Measurements from ENCODE around the gene PCNX4.

The PCNX4 gene

DNA sequence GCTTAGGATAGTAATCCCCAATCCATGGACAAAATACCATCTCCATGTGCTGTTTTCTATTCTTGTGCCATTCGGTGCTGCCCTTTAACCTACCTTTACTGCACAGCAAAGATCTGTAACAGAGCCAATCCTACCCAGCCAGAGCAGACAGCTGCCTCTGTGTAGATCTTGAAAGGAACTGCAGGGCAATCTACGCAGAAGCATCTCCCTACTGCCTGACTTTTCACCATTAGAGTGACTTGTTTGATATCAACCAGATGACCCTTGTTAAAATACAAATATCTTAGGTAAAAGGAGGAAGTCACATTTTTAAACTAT, 123.4 kb downstream of the PCNX4 start:
- DNase-seq = no peak
- Histone ChIP-seq H3K9me3 (ENCODE audit: control insufficient read depth, low read length) (no peaks in the 10 kb centered on the region), H3K36me3 (ENCODE audit: control insufficient read depth, insufficient read depth, low read length) (no peaks in the 10 kb centered on the region), H3K4me3 (ENCODE audit: insufficient read depth, low read depth, low read length, poor library complexity, severe bottlenecking) (no peak overlapping the region), H3K27ac (ENCODE audit: insufficient read depth, low read length, poor library complexity, severe bottlenecking) (no peak overlapping the region), H3K27me3 (replicated peaks; ENCODE audit: control insufficient read depth, insufficient read depth, low read length, poor library complexity, severe bottlenecking) (no peaks in the 10 kb centered on the region), H3K4me1 (ENCODE audit: control insufficient read depth, insufficient read depth, low read length, poor library complexity, severe bottlenecking) (no peaks in the 10 kb centered on the region)

DNA sequence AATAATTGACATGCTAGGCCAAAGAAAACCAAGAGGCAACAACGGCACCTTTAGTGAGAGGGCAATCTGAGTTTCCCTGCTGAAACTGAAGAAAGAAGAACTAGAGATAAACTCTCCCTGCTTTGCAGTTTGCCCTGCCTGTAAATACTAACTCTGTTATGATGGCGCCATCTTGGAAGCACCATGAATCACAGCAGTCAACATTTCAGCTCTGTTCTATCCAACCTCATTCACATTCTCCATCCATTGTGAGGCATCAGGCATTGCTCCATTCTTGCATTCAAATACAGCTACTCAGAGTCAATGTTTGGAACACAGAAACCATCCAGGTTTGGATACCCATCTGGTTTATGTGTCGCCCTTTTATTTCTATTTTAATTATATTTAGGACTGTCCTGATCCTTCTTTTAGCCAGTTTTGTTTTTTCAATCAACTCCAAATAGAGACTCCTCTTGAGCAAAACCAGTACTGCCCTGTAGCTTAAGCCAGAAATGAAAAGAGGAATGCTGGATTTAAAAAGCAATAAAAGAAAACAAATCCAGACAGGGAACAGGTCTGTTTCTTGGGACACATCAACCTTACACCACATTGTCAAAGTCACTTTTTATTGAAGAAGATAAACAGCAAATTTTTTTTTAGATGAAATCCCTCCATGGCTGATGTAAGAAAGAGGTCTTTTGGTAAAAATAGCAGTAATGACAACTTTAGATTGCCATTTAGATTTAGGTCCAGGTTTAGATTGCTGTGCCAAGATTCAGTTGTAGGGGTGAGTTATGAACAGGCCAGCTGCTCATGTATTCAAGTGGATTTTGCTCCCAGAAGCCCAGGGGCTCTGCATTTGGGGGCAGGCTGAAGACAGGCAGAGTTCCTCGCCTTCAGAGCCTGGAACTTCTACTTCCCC, 124.0 kb downstream of the PCNX4 start:
- no peaks in the 10 kb centered on the region for H3K9me3 ChIP-seq (ENCODE audit: control insufficient read depth, low read length)
- H3K36me3 ChIP-seq (ENCODE audit: control insufficient read depth, insufficient read depth, low read length) = no peaks in the 10 kb centered on the region
- H3K4me1 ChIP-seq (ENCODE audit: control insufficient read depth, insufficient read depth, low read length, poor library complexity, severe bottlenecking) = no peaks in the 10 kb centered on the region
- no peak for DNase-seq
- no peak overlapping the region for H3K4me3 ChIP-seq (ENCODE audit: insufficient read depth, low read depth, low read length, poor library complexity, severe bottlenecking)
- no peaks in the 10 kb centered on the region for H3K27me3 ChIP-seq (replicated peaks; ENCODE audit: control insufficient read depth, insufficient read depth, low read length, poor library complexity, severe bottlenecking)
- H3K27ac ChIP-seq (ENCODE audit: insufficient read depth, low read length, poor library complexity, severe bottlenecking) = no peak overlapping the region

DNA sequence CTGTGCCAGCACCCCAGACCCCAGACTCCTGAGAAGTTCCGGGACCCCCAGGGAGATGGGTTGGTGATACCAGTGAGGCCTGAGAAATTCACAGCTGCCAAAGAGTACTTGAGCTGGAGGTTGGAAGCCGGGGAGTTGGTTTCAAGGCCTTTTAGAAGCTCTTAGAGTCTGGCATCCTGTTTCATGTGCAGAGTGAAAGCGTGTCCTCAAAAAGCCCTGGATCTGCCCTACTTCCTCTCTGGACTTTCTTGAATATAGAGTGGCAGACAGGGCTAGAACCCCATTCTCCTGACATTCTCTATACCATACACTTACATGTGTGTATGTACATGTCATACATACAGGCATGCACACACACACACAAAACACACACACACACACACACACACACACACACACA, 126.0 kb downstream of the PCNX4 start:
- H3K4me3 ChIP-seq (ENCODE audit: insufficient read depth, low read depth, low read length, poor library complexity, severe bottlenecking) = no peak overlapping the region
- H3K36me3 ChIP-seq (ENCODE audit: control insufficient read depth, insufficient read depth, low read length) = no peaks in the 10 kb centered on the region
- H3K4me1 ChIP-seq (ENCODE audit: control insufficient read depth, insufficient read depth, low read length, poor library complexity, severe bottlenecking) = no peaks in the 10 kb centered on the region
- no peak for DNase-seq
- no peaks in the 10 kb centered on the region for H3K9me3 ChIP-seq (ENCODE audit: control insufficient read depth, low read length)
- H3K27ac ChIP-seq (ENCODE audit: insufficient read depth, low read length, poor library complexity, severe bottlenecking) = no peak overlapping the region
- H3K27me3 ChIP-seq (replicated peaks; ENCODE audit: control insufficient read depth, insufficient read depth, low read length, poor library complexity, severe bottlenecking) = no peaks in the 10 kb centered on the region
